SU-DHL-6 (cell line): ENCODE results near the gene PRPF31.

Experiments used
- CTCF ChIP-seq: fragments of 200-600 bp; sonication (generic); IDR thresholded peaks from one replicate; pipeline ENCODE4 v1.5.1; 2017; ENCODE audit warnings: antibody characterized with exemption, mild to moderate bottlenecking, low read length, moderate library complexity; ENCODE audit not compliant: insufficient read depth, poor library complexity, severe bottlenecking
- EZH2phosphoT487 ChIP-seq: fragments of 200-600 bp; sonication (generic), shearing (Covaris generic); conservative IDR thresholded peaks from 2 replicates; pipeline ENCODE4 v1.6.1; 2018; ENCODE audit warnings: mild to moderate bottlenecking, antibody characterized with exemption, low read length, moderate library complexity, mixed read lengths

- TF ChIP-seq CTCF (no peak), EZH2phosphoT487 (no peak)
These were observed 41.4 kb downstream of the PRPF31 start for GRCh38 chr19:54156953-54157352.
